ENCODE data around the gene PFN4. TPM values are rescaled to one million over a fixed set of nuclear protein-coding genes. Genes with fewer than 3 reads are reported as not detected.
"Not testable (repeated sequence)": the region's sequence is repeated elsewhere in the genome, so short reads cannot be mapped to it uniquely, and the experiment has no call there.

The PFN4 gene
- polyA plus RNA-seq, 4 donors, result 0.27 to 0.66 TPM; not detected in 2

DNA sequence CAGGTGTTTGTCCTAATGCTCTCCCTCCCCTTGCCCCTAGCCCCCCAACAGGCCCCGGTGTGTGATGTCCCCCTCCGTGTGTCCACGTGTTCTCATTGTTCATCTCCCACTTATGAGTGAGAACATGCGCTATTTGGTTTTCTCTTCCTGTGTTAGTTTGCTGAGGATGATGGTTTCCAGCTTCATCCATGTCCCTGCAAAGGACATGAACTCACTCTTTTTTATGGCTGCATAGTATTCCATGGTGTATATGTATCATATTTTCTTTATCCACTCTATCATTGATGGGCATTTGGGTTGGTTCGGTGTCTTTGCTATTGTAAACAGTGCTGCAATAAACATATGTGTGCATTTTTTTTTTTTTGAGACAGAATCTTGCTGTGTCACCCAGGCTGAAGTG is 29.9 kb downstream of the PFN4 start:
- not testable (repeated sequence) for H3K4me1 ChIP-seq (ENCODE audit: control insufficient read depth in 3 of 3, insufficient read depth in 2 of 3, low read depth in 1 of 3, low read length in 2 of 3); H3K9me3 ChIP-seq (ENCODE audit: control insufficient read depth in 2 of 2, insufficient read depth in 1 of 2, low read depth in 1 of 2, low read length in 1 of 2); H3K36me3 ChIP-seq (ENCODE audit: control insufficient read depth in 3 of 3, insufficient read depth in 2 of 3, low read depth in 1 of 3, low read length in 3 of 3); H3K4me3 ChIP-seq (ENCODE audit: low read depth in 1 of 3, low read length in 3 of 3); FAIRE-seq; DNase-seq; H3K27ac ChIP-seq (ENCODE audit: low read depth in 1 of 3, low read length in 2 of 3); H3K27me3 ChIP-seq (ENCODE audit: control insufficient read depth in 3 of 3, insufficient read depth in 3 of 3, low read length in 3 of 3)
- 96 to 99% (median 98%) methylated on average over 5 of the region's 5 CpGs for WGBS, 3 donors

DNA sequence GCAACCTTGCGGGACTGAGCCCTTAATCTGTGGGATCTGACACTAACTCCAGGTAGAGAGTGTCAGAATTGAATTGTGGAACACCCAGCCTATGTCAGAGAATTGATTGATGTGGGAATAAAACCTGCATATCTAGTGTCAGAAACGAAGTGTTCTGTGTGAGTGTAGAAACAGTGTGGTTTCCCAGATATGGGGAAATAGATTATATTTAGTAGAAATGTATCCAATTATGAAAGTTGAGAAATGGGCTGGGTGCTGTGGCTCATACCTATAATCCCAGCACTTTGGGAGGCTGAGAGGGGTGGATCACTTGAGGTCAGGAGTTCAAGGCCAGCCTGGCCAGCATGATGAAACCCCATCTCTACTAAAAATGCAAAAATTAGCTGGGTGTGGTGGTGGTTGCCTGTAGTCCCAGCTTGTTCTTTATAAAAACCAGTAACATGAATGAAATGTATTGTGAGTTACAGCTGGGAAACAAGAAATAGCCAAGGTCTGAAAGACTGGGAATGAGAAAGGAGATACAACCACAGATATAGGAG is 34.2 kb downstream of the PFN4 start:
- Histone ChIP-seq H3K36me3 (ENCODE audit: control insufficient read depth in 3 of 3, insufficient read depth in 2 of 3, low read depth in 1 of 3, low read length in 3 of 3) (peaks cover 0 to 10% (median 0%) of the 10 kb centered on the region in 3 donors), H3K4me1 (ENCODE audit: control insufficient read depth in 3 of 3, insufficient read depth in 2 of 3, low read depth in 1 of 3, low read length in 2 of 3) (peaks cover 0 to 6% (median 0%) of the 10 kb centered on the region in 3 donors), H3K4me3 (ENCODE audit: low read depth in 1 of 3, low read length in 3 of 3) (no peak overlapping the region), H3K9me3 (ENCODE audit: control insufficient read depth in 2 of 2, insufficient read depth in 1 of 2, low read depth in 1 of 2, low read length in 1 of 2) (no peaks in the 10 kb centered on the region), H3K27me3 (ENCODE audit: control insufficient read depth in 3 of 3, insufficient read depth in 3 of 3, low read length in 3 of 3) (no peaks in the 10 kb centered on the region), H3K27ac (ENCODE audit: low read depth in 1 of 3, low read length in 2 of 3) (no peak overlapping the region)
- WGBS, 3 donors, result 58 to 73% (median 66%) methylated on average over 2 of the region's 2 CpGs
- FAIRE-seq, result no peak
- no peak for DNase-seq

DNA sequence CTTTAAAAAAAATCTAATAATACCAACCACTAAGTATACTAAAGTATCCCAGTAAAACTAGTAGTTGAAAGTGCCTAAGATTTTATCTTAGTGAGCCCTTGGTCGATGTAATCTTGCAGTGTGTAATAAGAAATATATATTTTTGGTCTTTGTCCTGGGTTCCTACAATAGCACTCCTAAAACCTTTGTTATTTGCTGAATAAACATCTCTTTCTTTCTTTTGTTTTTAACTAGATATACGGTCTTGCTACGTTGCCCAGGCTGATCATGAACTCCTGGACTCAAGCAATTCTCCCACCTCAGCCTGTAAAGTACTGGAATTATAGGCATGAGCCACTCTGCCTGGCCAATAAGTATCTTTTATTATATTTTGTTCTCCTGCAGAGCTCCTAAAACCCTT is 36.1 kb downstream of the PFN4 start:
- peaks cover 0 to 17% (median 3%) of the 10 kb centered on the region in 3 donors for H3K36me3 ChIP-seq (ENCODE audit: control insufficient read depth in 3 of 3, insufficient read depth in 2 of 3, low read depth in 1 of 3, low read length in 3 of 3)
- H3K27me3 ChIP-seq (ENCODE audit: control insufficient read depth in 3 of 3, insufficient read depth in 3 of 3, low read length in 3 of 3), result no peaks in the 10 kb centered on the region
- FAIRE-seq (no peak), DNase-seq (no peak)
- 79 to 84% (median 79%) methylated on average over 3 of the region's 3 CpGs for WGBS, 3 donors
- H3K4me1 ChIP-seq (ENCODE audit: control insufficient read depth in 3 of 3, insufficient read depth in 2 of 3, low read depth in 1 of 3, low read length in 2 of 3), result peaks cover 1 to 16% (median 5%) of the 10 kb centered on the region in 3 donors
- no peak overlapping the region for H3K27ac ChIP-seq (ENCODE audit: low read depth in 1 of 3, low read length in 2 of 3)
- H3K4me3 ChIP-seq (ENCODE audit: low read depth in 1 of 3, low read length in 3 of 3), result no peak overlapping the region
- no peaks in the 10 kb centered on the region for H3K9me3 ChIP-seq (ENCODE audit: control insufficient read depth in 2 of 2, insufficient read depth in 1 of 2, low read depth in 1 of 2, low read length in 1 of 2)

DNA sequence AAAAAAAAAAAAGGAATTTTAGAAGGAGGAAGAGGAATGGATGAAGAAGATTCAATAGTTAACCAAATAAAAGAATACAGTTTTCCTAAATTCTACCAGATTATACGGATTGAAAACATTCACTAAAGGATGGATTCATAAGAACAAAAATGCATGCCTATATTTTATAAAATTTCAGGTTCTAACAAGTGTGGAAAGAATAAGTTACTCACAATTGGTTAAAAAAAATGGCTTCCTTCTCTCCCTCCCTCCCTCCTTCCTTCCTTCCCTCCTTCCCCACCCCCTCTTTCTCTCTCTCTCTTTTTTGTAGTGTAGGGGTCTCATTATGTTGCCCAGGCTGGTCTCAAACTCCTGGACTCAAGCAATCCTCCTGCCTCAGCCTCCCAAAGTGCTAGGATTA is 36.9 kb downstream of the PFN4 start:
- Histone ChIP-seq H3K9me3 (ENCODE audit: control insufficient read depth in 2 of 2, insufficient read depth in 1 of 2, low read depth in 1 of 2, low read length in 1 of 2) (no peaks in the 10 kb centered on the region), H3K27me3 (ENCODE audit: control insufficient read depth in 3 of 3, insufficient read depth in 3 of 3, low read length in 3 of 3) (no peaks in the 10 kb centered on the region), H3K4me1 (ENCODE audit: control insufficient read depth in 3 of 3, insufficient read depth in 2 of 3, low read depth in 1 of 3, low read length in 2 of 3) (peaks cover 2 to 16% (median 5%) of the 10 kb centered on the region in 3 donors), H3K36me3 (ENCODE audit: control insufficient read depth in 3 of 3, insufficient read depth in 2 of 3, low read depth in 1 of 3, low read length in 3 of 3) (peaks cover 0 to 20% (median 3%) of the 10 kb centered on the region in 3 donors), H3K27ac (ENCODE audit: low read depth in 1 of 3, low read length in 2 of 3) (no peak overlapping the region), H3K4me3 (ENCODE audit: low read depth in 1 of 3, low read length in 3 of 3) (no peak overlapping the region)
- WGBS, 3 donors, result 88 to 100% (median 91%) methylated on average over 1 of the region's 1 CpG
- FAIRE-seq (no peak), DNase-seq (no peak)

DNA sequence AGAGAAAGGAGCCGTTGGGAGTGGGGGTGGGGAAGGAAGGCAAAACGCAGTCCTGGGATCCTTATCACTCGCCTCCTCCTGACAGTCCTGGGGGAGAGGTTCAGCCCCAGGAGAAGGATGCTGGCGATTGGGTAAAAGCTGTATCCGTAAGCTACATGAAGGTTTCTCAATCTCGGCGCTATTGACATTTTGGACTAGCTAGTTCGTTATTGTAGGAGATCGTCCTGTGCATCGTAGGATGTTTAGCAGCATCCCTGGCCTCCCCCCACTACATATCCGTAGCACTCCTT is 38.0 kb downstream of the PFN4 start:
- DNase-seq (no peak), FAIRE-seq (no peak)
- Histone ChIP-seq H3K4me1 (ENCODE audit: control insufficient read depth in 3 of 3, insufficient read depth in 2 of 3, low read depth in 1 of 3, low read length in 2 of 3) (peaks cover 2 to 16% (median 5%) of the 10 kb centered on the region in 3 donors), H3K4me3 (ENCODE audit: low read depth in 1 of 3, low read length in 3 of 3) (peak overlapping the region; percentile 43 to 77 (median 61)), H3K36me3 (ENCODE audit: control insufficient read depth in 3 of 3, insufficient read depth in 2 of 3, low read depth in 1 of 3, low read length in 3 of 3) (peaks cover 1 to 26% (median 3%) of the 10 kb centered on the region in 3 donors), H3K27ac (ENCODE audit: low read depth in 1 of 3, low read length in 2 of 3) (peak overlapping the region; percentile 98 to 99 (median 99)), H3K27me3 (ENCODE audit: control insufficient read depth in 3 of 3, insufficient read depth in 3 of 3, low read length in 3 of 3) (no peaks in the 10 kb centered on the region), H3K9me3 (ENCODE audit: control insufficient read depth in 2 of 2, insufficient read depth in 1 of 2, low read depth in 1 of 2, low read length in 1 of 2) (no peaks in the 10 kb centered on the region)
- 9 to 23% (median 21%) methylated on average over 11 of the region's 11 CpGs for WGBS, 3 donors

DNA sequence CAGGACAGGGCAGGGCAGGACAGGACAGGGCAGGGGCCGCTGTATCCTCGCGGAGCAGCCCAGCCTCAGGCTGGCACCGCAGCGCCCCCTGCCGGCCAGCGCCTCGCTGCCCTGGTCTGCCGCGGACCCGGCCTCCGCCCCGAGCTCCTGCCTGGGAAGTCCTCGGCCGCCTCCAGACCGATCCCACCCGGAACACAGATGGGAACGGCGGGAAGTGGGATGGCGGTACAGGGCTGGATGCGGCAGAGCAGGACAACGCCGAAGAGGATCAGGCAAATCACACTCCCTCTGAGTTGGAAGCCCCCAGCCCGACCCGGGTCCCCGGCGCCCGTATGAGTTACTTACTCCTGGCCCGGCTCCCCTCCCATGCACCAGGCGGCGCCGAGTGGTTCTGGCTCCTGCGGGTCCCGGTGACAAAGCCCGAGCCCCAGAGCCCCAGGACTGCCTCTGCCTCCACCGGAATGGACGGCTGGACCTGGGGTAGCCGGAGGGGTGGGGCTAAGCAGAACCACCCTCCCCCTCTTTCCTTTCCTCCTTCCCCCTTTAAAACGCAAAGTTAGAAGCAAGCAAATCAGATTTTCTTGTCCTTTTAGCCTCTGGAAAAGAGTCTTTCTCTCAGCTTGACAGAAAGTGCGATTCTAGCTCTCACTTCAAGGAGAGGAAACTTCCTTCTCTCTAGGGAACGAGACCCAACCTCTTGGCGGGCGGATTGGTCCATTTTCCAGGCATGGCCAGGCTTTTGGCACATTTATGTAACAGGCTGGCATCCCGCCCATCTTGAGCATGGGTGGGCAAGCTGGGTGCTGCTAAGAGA is 38.5 kb downstream of the PFN4 start, which contains the start of gene TP53I3:
TSS of gene TP53I3 (minus strand) at position 449 of the 814 bp plus-strand sequence. CDS start 508 bp downstream, outside the sequence.
- peak within 1 kb of the TSS; percentile 43 to 77 (median 61) for H3K4me3 ChIP-seq (ENCODE audit: low read depth in 1 of 3, low read length in 3 of 3)
- no peaks in the 10 kb centered on the region for H3K9me3 ChIP-seq (ENCODE audit: control insufficient read depth in 2 of 2, insufficient read depth in 1 of 2, low read depth in 1 of 2, low read length in 1 of 2)
- H3K36me3 ChIP-seq (ENCODE audit: control insufficient read depth in 3 of 3, insufficient read depth in 2 of 3, low read depth in 1 of 3, low read length in 3 of 3), result peaks cover 1 to 28% (median 3%) of the 10 kb centered on the region in 3 donors
- H3K27me3 ChIP-seq (ENCODE audit: control insufficient read depth in 3 of 3, insufficient read depth in 3 of 3, low read length in 3 of 3), result no peaks in the 10 kb centered on the region
- DNase-seq (peak; percentile 90 to 98), FAIRE-seq (no peak)
- 1% methylated on average over 37 to 44 of the region's 44 CpGs for WGBS, 3 donors
- peaks cover 2 to 16% (median 5%) of the 10 kb centered on the region in 3 donors for H3K4me1 ChIP-seq (ENCODE audit: control insufficient read depth in 3 of 3, insufficient read depth in 2 of 3, low read depth in 1 of 3, low read length in 2 of 3)
- H3K27ac ChIP-seq (ENCODE audit: low read depth in 1 of 3, low read length in 2 of 3), result peak within 1 kb of the TSS; percentile 98 to 99 (median 99)

DNA sequence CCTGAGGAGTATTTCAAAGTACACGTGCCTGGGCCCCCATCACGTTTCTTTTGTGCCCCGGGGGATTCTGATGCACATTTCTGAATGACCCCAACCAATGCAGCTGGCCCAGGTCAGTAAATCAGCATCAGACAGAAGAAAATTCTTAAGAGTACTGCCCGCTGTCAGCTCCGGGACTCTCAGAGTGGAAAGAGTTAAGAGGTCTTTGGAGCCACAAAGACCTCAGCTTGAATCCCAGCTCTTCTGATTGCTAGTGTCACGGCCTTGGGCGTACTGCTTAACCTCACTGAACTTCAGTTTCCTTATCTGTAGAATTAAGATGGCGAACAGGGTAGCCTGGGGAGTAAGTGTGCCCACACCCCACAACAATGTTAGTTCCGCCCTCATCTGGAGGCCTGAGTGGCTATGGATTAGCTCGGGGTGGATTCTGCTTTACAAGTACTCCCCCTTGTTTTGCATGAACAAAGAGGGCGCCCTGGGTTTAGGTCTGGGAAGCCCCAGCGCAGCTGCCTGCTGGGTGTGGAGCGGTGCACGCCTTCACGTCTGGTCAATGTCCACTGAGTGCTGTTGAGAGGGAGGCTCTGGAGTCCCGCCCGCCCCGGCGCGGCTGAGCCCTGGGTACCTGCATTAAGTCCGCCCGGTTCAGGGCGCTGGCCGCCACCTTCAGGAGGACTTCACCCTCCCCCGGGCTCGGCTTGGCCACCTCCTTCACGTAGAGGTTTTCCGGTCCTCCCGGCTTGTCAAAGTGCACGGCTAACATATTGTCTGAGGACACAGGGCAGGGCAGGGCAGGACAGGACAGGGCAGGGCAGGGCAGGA is 39.4 kb downstream of the PFN4 start:
- no peaks in the 10 kb centered on the region for H3K9me3 ChIP-seq (ENCODE audit: control insufficient read depth in 2 of 2, insufficient read depth in 1 of 2, low read depth in 1 of 2, low read length in 1 of 2)
- whole genome bisulfite sequencing, 3 donors, result 2 to 6% (median 6%) methylated on average over 30 of the region's 30 CpGs
- H3K4me1 ChIP-seq (ENCODE audit: control insufficient read depth in 3 of 3, insufficient read depth in 2 of 3, low read depth in 1 of 3, low read length in 2 of 3), result peaks cover 2 to 18% (median 5%) of the 10 kb centered on the region in 3 donors
- peaks cover 1 to 29% (median 3%) of the 10 kb centered on the region in 3 donors for H3K36me3 ChIP-seq (ENCODE audit: control insufficient read depth in 3 of 3, insufficient read depth in 2 of 3, low read depth in 1 of 3, low read length in 3 of 3)
- no peak for FAIRE-seq
- H3K27me3 ChIP-seq (ENCODE audit: control insufficient read depth in 3 of 3, insufficient read depth in 3 of 3, low read length in 3 of 3), result no peaks in the 10 kb centered on the region
- peak; percentile 98 to 99 for DNase-seq
- H3K27ac ChIP-seq (ENCODE audit: low read depth in 1 of 3, low read length in 2 of 3), result peak overlapping the region; percentile 98 to 99 (median 99)
- peak overlapping the region; percentile 43 to 77 (median 61) for H3K4me3 ChIP-seq (ENCODE audit: low read depth in 1 of 3, low read length in 3 of 3)
